Mononuclear cell (primary cell): ENCODE data around the gene ZNHIT2. TPM values are rescaled to one million over a fixed set of nuclear protein-coding genes. Genes with fewer than 3 reads are reported as not detected.

Experiments used
- H3K27me3 ChIP-seq: 2 replicates; pipeline ENCODE4 v1.6.0; 2011; ENCODE audit warnings: low read length, control low read depth; ENCODE audit not compliant: insufficient read depth
- H3K4me1 ChIP-seq: 2 replicates; pipeline ENCODE4 v1.5.1; 2011; ENCODE audit warnings: mild to moderate bottlenecking, low read length, control low read depth; ENCODE audit not compliant: insufficient read depth
- H3K4me3 ChIP-seq: 2 replicates; pipeline ENCODE4 v1.5.1; 2011; ENCODE audit warnings: mild to moderate bottlenecking, low read length, moderate library complexity
- H3K9me3 ChIP-seq: 2 replicates; pipeline ENCODE4 v1.5.1; 2011; ENCODE audit warnings: low read depth, mild to moderate bottlenecking, control low read depth, low read length
- total RNA-seq: library from RNA; depleted of rRNA; stranded (reverse); fragments of >200 nt; gene quantifications from one replicate; pipeline ENCODE4 v1.2.3, GENCODE V29; 2012

ZNHIT2 gene
- total RNA-seq, 1 donor, result 5.7 TPM

- H3K4me1 ChIP-seq, result peaks cover 42% of the 10 kb centered on the region
- H3K9me3 ChIP-seq, result no peaks in the 10 kb centered on the region
- H3K27me3 ChIP-seq, result no peaks in the 10 kb centered on the region
- no peak overlapping the region for H3K4me3 ChIP-seq
Measured at GRCh38 chr11:65147352-65148075, 30.0 kb upstream of the ZNHIT2 start.

GRCh38 chr11:65141896-65142494 lies 24.5 kb upstream of the ZNHIT2 start:
- Histone ChIP-seq H3K4me1 (peaks cover 10% of the 10 kb centered on the region), H3K9me3 (no peaks in the 10 kb centered on the region), H3K27me3 (no peaks in the 10 kb centered on the region), H3K4me3 (no peak overlapping the region)

- H3K27me3 ChIP-seq, result no peaks in the 10 kb centered on the region
- H3K4me1 ChIP-seq, result peaks cover 39% of the 10 kb centered on the region
- no peak overlapping the region for H3K4me3 ChIP-seq
- no peaks in the 10 kb centered on the region for H3K9me3 ChIP-seq
Measured at GRCh38 chr11:65136515-65137096, 19.1 kb upstream of the ZNHIT2 start.

- peak overlapping the region; percentile 71 for H3K4me3 ChIP-seq
- peaks cover 47% of the 10 kb centered on the region for H3K4me1 ChIP-seq
- H3K9me3 ChIP-seq, result no peaks in the 10 kb centered on the region
- H3K27me3 ChIP-seq, result no peaks in the 10 kb centered on the region
Measured at GRCh38 chr11:65135633-65136145, 18.2 kb upstream of the ZNHIT2 start.

- H3K4me3 ChIP-seq, result peak overlapping the region; percentile 71
- no peaks in the 10 kb centered on the region for H3K9me3 ChIP-seq
- peaks cover 48% of the 10 kb centered on the region for H3K4me1 ChIP-seq
- H3K27me3 ChIP-seq, result no peaks in the 10 kb centered on the region
Measured at GRCh38 chr11:65134952-65135632, 17.6 kb upstream of the ZNHIT2 start.

GRCh38 chr11:65134240-65134951 lies 16.9 kb upstream of the ZNHIT2 start, which contains the start of gene SYVN1:
Gene SYVN1, minus strand, starts transcription at chr11:65134519. Its CDS starts 918 bp downstream, at chr11:65133601.
- peaks cover 48% of the 10 kb centered on the region for H3K4me1 ChIP-seq
- no peaks in the 10 kb centered on the region for H3K27me3 ChIP-seq
- peak within 1 kb of the TSS; percentile 71 for H3K4me3 ChIP-seq
- no peaks in the 10 kb centered on the region for H3K9me3 ChIP-seq

GRCh38 chr11:65133724-65134123 lies 16.2 kb upstream of the ZNHIT2 start:
- peaks cover 48% of the 10 kb centered on the region for H3K4me1 ChIP-seq
- no peaks in the 10 kb centered on the region for H3K9me3 ChIP-seq
- no peaks in the 10 kb centered on the region for H3K27me3 ChIP-seq
- peak overlapping the region; percentile 71 for H3K4me3 ChIP-seq

- Histone ChIP-seq H3K9me3 (no peaks in the 10 kb centered on the region), H3K27me3 (no peaks in the 10 kb centered on the region), H3K4me3 (peak overlapping the region; percentile 71), H3K4me1 (peaks cover 48% of the 10 kb centered on the region)
Measured at GRCh38 chr11:65132988-65133700, 15.6 kb upstream of the ZNHIT2 start.

- Histone ChIP-seq H3K9me3 (no peaks in the 10 kb centered on the region), H3K4me3 (peak overlapping the region; percentile 71), H3K4me1 (peaks cover 47% of the 10 kb centered on the region), H3K27me3 (no peaks in the 10 kb centered on the region)
Measured at GRCh38 chr11:65132238-65132987, 14.9 kb upstream of the ZNHIT2 start.

- no peak overlapping the region for H3K4me3 ChIP-seq
- H3K27me3 ChIP-seq, result no peaks in the 10 kb centered on the region
- H3K9me3 ChIP-seq, result no peaks in the 10 kb centered on the region
- peaks cover 44% of the 10 kb centered on the region for H3K4me1 ChIP-seq
Measured at GRCh38 chr11:65131895-65132237, 14.4 kb upstream of the ZNHIT2 start.

GRCh38 chr11:65131417-65131776 lies 13.9 kb upstream of the ZNHIT2 start:
- H3K4me1 ChIP-seq, result peaks cover 44% of the 10 kb centered on the region
- H3K4me3 ChIP-seq, result no peak overlapping the region
- no peaks in the 10 kb centered on the region for H3K9me3 ChIP-seq
- H3K27me3 ChIP-seq, result no peaks in the 10 kb centered on the region

GRCh38 chr11:65130631-65131416 lies 13.3 kb upstream of the ZNHIT2 start:
- H3K4me1 ChIP-seq, result peaks cover 41% of the 10 kb centered on the region
- H3K4me3 ChIP-seq, result no peak overlapping the region
- H3K27me3 ChIP-seq, result no peaks in the 10 kb centered on the region
- H3K9me3 ChIP-seq, result no peaks in the 10 kb centered on the region
